Measurements from ENCODE around the gene PCDHAC1. TPM values are rescaled to one million over a fixed set of nuclear protein-coding genes. Genes with fewer than 3 reads are reported as not detected.

PCDHAC1 gene
- total RNA-seq, 1 donor from 2014 or later, result not detected

- no peaks in the 10 kb centered on the region for H3K4me1 Mint-ChIP-seq
These were observed 27.1 kb downstream of the PCDHAC1 start for GRCh38 chr5:140953234-140953633.

GRCh38 chr5:140962190-140962589 is 36.1 kb downstream of the PCDHAC1 start:
- Mint-ChIP-seq H3K9me3 (no peaks in the 10 kb centered on the region), H3K4me1 (no peaks in the 10 kb centered on the region), H3K36me3 (ENCODE audit: low read depth) (no peaks in the 10 kb centered on the region), H3K4me3 (no peak overlapping the region), H3K27me3 (peaks cover 13% of the 10 kb centered on the region), H3K27ac (no peak overlapping the region)
- intact Hi-C loops (cut with micrococcal nuclease), result no loop called here
- no peak for TF ChIP-seq CTCF (IDR thresholded peaks at IDR 0.05)
- no peak for DNase-seq
- ATAC-seq (ENCODE audit: low read depth), result no peak
- ChIA-PET POLR2A (no interaction called here), CTCF (no interaction called here)

More at GRCh38 chr5:140953234-140953633, 27.1 kb downstream of the PCDHAC1 start:
- no peaks in the 10 kb centered on the region for H3K36me3 Mint-ChIP-seq (ENCODE audit: low read depth)
- intact Hi-C loops (cut with micrococcal nuclease), result no loop called here
- ATAC-seq (ENCODE audit: low read depth) (no peak), DNase-seq (no peak)
- H3K27ac Mint-ChIP-seq, result no peak overlapping the region
- POLR2A ChIA-PET, result no interaction called here
- H3K9me3 Mint-ChIP-seq, result peaks cover 5% of the 10 kb centered on the region
- no peaks in the 10 kb centered on the region for H3K27me3 Mint-ChIP-seq
- no peak overlapping the region for H3K4me3 Mint-ChIP-seq
- TF ChIP-seq CTCF (IDR thresholded peaks at IDR 0.05), result no peak
- CTCF ChIA-PET, result no interaction called here

GRCh38 chr5:140964356-140964755 is 38.3 kb downstream of the PCDHAC1 start:
- DNase-seq (no peak), ATAC-seq (ENCODE audit: low read depth) (no peak)
- H3K9me3 Mint-ChIP-seq, result no peaks in the 10 kb centered on the region
- intact Hi-C loops (cut with micrococcal nuclease), result no loop called here
- H3K27me3 Mint-ChIP-seq, result peaks cover 23% of the 10 kb centered on the region
- no peak overlapping the region for H3K4me3 Mint-ChIP-seq
- no peak for TF ChIP-seq CTCF (IDR thresholded peaks at IDR 0.05)
- ChIA-PET POLR2A (no interaction called here), CTCF (no interaction called here)
- H3K4me1 Mint-ChIP-seq, result no peaks in the 10 kb centered on the region
- H3K27ac Mint-ChIP-seq, result no peak overlapping the region
- no peaks in the 10 kb centered on the region for H3K36me3 Mint-ChIP-seq (ENCODE audit: low read depth)

- CTCF ChIA-PET, result no interaction called here
- Mint-ChIP-seq H3K27ac (no peak overlapping the region), H3K9me3 (no peaks in the 10 kb centered on the region), H3K27me3 (peaks cover 24% of the 10 kb centered on the region), H3K4me1 (no peaks in the 10 kb centered on the region), H3K4me3 (no peak overlapping the region), H3K36me3 (ENCODE audit: low read depth) (no peaks in the 10 kb centered on the region)
- POLR2A ChIA-PET, result no interaction called here
- ATAC-seq (ENCODE audit: low read depth), result no peak
- no peak for DNase-seq
- intact Hi-C loops (cut with micrococcal nuclease), result no loop called here
- no peak for TF ChIP-seq CTCF (IDR thresholded peaks at IDR 0.05)
These were observed 39.8 kb downstream of the PCDHAC1 start for GRCh38 chr5:140965905-140966292.

- H3K4me3 Mint-ChIP-seq, result no peak within 1 kb of the TSS
- H3K9me3 Mint-ChIP-seq, result no peaks in the 10 kb centered on the region
- peaks cover 24% of the 10 kb centered on the region for H3K27me3 Mint-ChIP-seq
- ChIA-PET POLR2A (no interaction called here), CTCF (no interaction called here)
- H3K27ac Mint-ChIP-seq, result no peak within 1 kb of the TSS
- no peak for TF ChIP-seq CTCF (IDR thresholded peaks at IDR 0.05)
- H3K4me1 Mint-ChIP-seq, result no peaks in the 10 kb centered on the region
- intact Hi-C loops (cut with micrococcal nuclease), result no loop called here
- DNase-seq, result no peak
- no peak for ATAC-seq (ENCODE audit: low read depth)
- H3K36me3 Mint-ChIP-seq (ENCODE audit: low read depth), result no peaks in the 10 kb centered on the region
These were observed 40.5 kb downstream of the PCDHAC1 start, which contains the start of gene PCDHAC2 for GRCh38 chr5:140966293-140967225. TSS of gene PCDHAC2 (plus strand) at chr5:140966476. CDS start at chr5:140966767, 291 bp downstream.
